Dedifferentiated amniotic fluid mesenchymal stem cell (primary cell): ENCODE results near the gene ADD3.

Experiments used
- DNase-seq: peaks from one replicate; pipeline ENCODE4 v3.0.0-alpha.2; 2016; ENCODE audit errors: extremely low spot score

The ADD3 gene

DNA sequence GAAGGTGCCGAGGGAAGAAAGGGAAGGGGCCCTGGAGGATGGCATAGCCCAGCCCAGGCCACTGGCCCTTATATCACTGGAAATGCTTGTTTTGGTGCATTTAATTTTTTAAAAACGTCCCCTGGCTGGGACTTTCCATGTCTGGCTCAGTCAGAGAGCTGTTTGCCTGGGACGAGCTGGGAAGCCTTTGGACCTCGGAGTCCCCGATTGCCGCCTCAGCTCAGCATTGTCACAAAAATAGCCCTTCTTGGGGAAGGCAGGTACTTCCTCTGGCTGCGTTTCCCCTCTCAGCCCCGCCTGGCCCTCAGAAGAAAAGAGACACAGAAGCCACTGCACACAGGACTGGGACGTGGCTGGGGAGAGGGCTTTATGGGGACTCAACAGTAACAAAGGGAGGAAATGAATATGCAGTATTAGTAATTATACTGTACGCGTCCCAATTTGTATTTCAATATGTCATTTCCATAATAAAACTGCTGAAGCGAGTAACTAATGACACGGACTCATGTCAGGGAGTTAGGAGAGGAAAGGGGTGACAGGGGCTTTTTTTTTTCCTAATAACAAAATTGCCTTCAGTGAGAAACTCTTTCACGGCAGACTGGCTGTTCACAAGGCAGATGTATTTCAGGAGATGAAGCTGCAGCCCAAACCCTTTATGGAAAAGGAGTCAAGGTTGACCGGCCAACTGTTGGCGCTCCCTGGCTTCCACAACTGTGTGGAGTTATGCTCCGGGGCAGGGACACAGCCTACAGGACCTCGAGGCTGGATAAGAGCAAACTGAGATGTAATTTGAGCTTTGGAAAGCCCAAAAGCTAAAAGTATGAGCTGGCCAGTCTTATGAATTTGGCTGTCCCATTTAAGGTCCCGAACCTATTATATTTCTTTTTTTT is 168.6 kb downstream of the ADD3 start:
- DNase-seq: no peak

DNA sequence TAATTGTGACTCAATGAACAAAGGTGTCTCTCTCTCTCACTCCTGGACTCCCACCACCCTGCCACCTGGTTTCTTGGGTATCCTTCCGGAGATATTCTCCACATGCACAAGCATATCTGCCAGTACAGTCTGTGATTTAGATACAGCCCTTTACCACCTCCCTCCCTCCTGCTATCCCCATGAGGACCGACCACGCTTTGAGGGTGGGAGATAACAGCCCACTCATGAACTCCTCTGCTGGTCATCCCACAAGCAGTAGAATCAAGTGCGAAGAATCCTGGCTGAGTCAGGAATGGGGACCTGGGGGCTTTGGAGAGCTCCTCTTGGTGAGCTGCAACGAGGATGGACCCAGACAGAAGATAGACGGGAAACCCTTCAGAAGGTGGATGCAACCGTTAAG is 171.4 kb downstream of the ADD3 start:
- DNase-seq: no peak

DNA sequence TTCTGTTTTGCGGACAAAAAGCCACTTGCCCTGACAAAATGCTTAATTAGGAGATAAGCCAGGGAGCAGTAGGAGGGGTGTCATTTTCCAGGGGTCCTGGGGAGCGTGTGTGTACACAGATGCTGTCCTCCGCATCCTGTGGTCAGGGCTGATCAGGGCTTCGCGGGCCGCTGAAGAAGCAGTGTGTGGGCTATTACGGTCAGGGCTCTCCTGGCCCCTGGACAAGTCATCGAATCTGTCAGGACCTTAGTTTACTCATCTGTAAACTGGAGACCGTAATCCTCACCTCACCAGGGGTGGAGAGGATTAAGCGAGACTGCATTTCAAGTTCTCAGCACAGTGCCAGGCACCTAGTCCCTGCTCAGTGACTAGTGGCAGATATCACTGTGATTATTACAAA is 173.7 kb downstream of the ADD3 start:
- no peak for DNase-seq

DNA sequence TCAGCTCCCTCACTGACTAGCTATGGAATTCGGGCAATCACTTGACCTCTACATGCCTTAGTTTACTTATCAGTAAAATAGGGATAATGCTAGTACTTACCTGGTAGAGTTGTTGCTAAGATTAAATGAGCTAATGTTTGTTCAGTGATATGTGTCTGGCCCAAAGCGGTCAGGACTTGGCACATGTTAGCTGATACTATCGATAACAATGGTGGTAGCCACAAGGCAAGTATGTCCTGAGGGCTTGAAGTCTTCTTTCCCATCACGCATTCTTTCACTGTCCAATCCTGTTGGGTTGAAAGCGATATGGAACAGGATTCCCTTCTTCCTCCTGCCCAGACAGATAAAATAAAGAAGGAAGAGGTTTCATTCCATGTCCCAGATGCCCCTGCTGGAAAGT is 174.1 kb downstream of the ADD3 start:
- DNase-seq: no peak

DNA sequence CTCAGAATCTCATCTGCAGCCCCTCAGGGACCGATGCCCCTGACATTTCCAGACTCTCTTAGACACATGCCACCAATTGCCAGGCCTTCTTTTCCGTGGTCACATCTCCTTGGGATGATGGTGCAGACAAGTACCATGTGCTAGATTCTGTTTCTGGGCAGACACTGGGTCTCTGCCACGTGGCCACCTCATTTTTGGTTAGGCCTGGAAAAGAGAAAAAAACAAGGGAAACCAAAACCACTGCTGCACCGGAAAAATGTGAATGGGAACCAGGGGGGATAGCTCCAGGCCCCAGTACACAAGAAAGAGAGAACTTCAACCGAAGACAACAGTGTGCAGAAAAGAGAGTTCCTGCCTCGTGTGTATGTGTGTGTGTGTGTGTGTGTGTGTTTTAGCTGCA is 176.6 kb downstream of the ADD3 start:
- no peak for DNase-seq
